Spinal cord (tissue), 10 donors: ENCODE data around the gene ADRA2A. TPM values are rescaled to one million over a fixed set of nuclear protein-coding genes. Genes with fewer than 3 reads are reported as not detected.

Source experiments
- DNase-seq, 6 donors: peaks; one replicate each; pipeline versions ENCODE4 v3.0.0 to v3.0.0-alpha.2; 2013 to 2015; ENCODE audit warnings: low spot score in 6 of 6, low read depth in 4 of 6
- H3K27ac ChIP-seq: one replicate; pipeline ENCODE4 v1.5.1; 2013; ENCODE audit warnings: low read depth, low read length, control low read depth
- H3K27me3 ChIP-seq: one replicate; pipeline ENCODE4 v1.6.1; 2013; ENCODE audit warnings: low read length; ENCODE audit not compliant: control insufficient read depth, insufficient read depth
- H3K36me3 ChIP-seq: one replicate; pipeline ENCODE4 v1.6.1; 2013; ENCODE audit warnings: low read length; ENCODE audit not compliant: control insufficient read depth, insufficient read depth
- H3K4me1 ChIP-seq: one replicate; pipeline ENCODE4 v1.6.1; 2013; ENCODE audit warnings: low read length; ENCODE audit not compliant: control insufficient read depth, insufficient read depth
- H3K4me3 ChIP-seq: one replicate; pipeline ENCODE4 v1.5.1; 2013; ENCODE audit warnings: low read depth, low read length, control low read depth
- H3K9me3 ChIP-seq: one replicate; pipeline ENCODE4 v1.6.1; 2013; ENCODE audit warnings: low read length; ENCODE audit not compliant: control insufficient read depth, insufficient read depth
- WGBS: methylation state at CpG from one replicate; pipeline ENCODE4 v1.1.5; 2013; ENCODE audit warnings: missing lambda C conversion rate; ENCODE audit not compliant: insufficient coverage; 5-methylcytosine and 5-hydroxymethylcytosine counted together
- polyA plus RNA-seq, 2 donors: library from polyadenylated mRNA; unstranded; fragments of 120-200 nt; gene quantifications; one replicate each; pipeline ENCODE4 v1.2.1, GENCODE V29; 2013; ENCODE audit not compliant: insufficient read length in 2 of 2
- total RNA-seq, 2 donors: library from RNA; depleted of rRNA in 1 of 2; stranded (reverse); fragments of 120-200 nt in 1 of 2; fragments of >200 nt in 1 of 2; gene quantifications; one replicate each; pipeline versions ENCODE4 v1.2.3 to v1.2.4, GENCODE V29; 2013 to 2014
- donor health status: healthy.

ADRA2A gene
- total and polyA plus RNA-seq, 4 donors = 6.2 to 16.8 (median 11.2) TPM

GRCh38 chr10:111116211-111116610 lies 39.4 kb downstream of the ADRA2A start:
- H3K4me1 ChIP-seq = no peaks in the 10 kb centered on the region
- no peaks in the 10 kb centered on the region for H3K27me3 ChIP-seq
- H3K9me3 ChIP-seq = no peaks in the 10 kb centered on the region
- H3K36me3 ChIP-seq = no peaks in the 10 kb centered on the region
- H3K27ac ChIP-seq = no peak overlapping the region
- H3K4me3 ChIP-seq = no peak overlapping the region
- no peak for DNase-seq
- 90% methylated on average over 6 of the region's 9 CpGs for WGBS

DNA sequence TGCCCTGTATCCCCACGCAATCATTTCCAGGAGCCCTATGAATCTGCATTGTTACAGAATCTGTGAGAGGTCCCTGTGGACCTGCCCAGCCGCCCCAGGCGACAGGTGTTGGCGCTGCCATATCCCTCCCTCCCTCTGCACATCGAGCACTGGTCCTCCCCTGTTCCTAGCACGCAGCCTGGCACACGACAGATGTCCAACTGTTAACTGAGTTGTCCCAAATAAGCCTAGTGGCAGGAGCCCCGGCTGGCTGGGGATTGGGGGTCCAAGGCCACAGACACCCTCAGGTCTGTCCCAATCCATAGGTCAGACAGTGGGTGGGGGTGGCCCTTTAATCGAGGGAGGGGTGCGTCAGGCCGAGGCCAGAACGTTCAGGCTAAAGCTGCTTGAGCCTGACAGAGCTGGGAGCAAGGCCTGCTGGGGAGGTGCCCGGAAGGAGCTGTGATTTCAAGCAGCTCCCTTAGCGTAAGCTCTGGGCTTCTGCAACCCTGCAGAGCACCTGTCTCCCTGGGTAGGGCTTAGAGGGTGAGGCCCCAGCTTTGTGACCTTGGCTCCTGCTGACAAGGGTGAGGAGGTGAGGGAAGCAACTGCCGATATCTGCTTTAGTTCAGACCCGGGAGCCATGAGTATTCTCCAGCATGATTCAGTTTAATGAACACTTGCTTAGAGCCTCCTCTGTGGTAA lies 40.1 kb downstream of the ADRA2A start:
- WGBS = 87% methylated on average over 15 of the region's 16 CpGs
- H3K27me3 ChIP-seq = no peaks in the 10 kb centered on the region
- no peaks in the 10 kb centered on the region for H3K36me3 ChIP-seq
- H3K9me3 ChIP-seq = no peaks in the 10 kb centered on the region
- no peaks in the 10 kb centered on the region for H3K4me1 ChIP-seq
- DNase-seq = no peak
- H3K27ac ChIP-seq = no peak overlapping the region
- H3K4me3 ChIP-seq = no peak overlapping the region

GRCh38 chr10:111117528-111118277 lies 40.9 kb downstream of the ADRA2A start:
- H3K4me1 ChIP-seq = no peaks in the 10 kb centered on the region
- no peaks in the 10 kb centered on the region for H3K9me3 ChIP-seq
- no peaks in the 10 kb centered on the region for H3K36me3 ChIP-seq
- H3K27me3 ChIP-seq = no peaks in the 10 kb centered on the region
- 74% methylated on average over 7 of the region's 8 CpGs for WGBS
- no peak overlapping the region for H3K27ac ChIP-seq
- H3K4me3 ChIP-seq = no peak overlapping the region
- no peak for DNase-seq

DNA sequence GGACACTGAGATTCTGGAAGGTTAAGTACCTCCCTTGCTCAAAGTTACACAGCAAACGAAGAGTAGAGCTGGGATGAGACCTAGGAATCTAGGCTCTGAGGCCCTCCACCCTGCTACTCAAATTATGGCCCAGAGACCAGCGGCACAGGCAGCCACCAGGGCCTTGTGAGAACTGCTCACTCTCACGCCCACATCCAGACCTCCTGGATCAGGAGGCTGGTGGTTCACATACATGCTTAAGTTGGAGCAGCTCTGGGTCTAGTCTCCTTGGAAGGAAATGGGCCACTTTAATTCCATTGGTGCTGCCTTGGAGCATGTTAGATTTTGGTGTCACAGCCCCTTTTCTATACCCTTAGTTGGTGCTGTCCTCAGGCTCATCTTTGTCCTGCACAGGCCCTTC lies 41.9 kb downstream of the ADRA2A start:
- Histone ChIP-seq H3K27ac (no peak overlapping the region), H3K4me3 (no peak overlapping the region), H3K9me3 (no peaks in the 10 kb centered on the region), H3K4me1 (no peaks in the 10 kb centered on the region), H3K27me3 (no peaks in the 10 kb centered on the region), H3K36me3 (no peaks in the 10 kb centered on the region)
- DNase-seq = no peak
- WGBS = 100% methylated on average over 3 of the region's 3 CpGs

DNA sequence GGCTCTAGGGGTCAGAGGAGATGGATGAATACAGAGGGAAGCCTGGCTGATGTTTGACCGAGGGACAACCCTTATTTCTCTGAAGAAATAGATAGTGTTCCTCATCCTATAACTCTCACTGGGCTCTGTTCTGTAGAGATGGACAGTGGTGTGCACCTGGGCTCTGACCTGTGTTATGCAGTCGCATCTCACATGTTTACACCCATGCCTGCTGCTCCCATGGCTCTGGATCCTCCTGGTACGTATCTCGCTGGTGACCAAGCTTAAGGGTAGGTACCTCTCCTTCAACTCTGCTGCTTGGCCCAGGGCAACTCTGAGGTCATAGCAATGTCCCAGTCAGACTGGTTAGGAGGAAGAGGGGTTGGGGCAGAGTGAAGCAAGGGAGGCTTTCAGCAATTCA lies 42.8 kb downstream of the ADRA2A start:
- Histone ChIP-seq H3K27me3 (no peaks in the 10 kb centered on the region), H3K36me3 (no peaks in the 10 kb centered on the region), H3K4me1 (no peaks in the 10 kb centered on the region), H3K27ac (no peak overlapping the region), H3K4me3 (no peak overlapping the region), H3K9me3 (no peaks in the 10 kb centered on the region)
- DNase-seq = no peak
- 100% methylated on average over 3 of the region's 4 CpGs for WGBS

DNA sequence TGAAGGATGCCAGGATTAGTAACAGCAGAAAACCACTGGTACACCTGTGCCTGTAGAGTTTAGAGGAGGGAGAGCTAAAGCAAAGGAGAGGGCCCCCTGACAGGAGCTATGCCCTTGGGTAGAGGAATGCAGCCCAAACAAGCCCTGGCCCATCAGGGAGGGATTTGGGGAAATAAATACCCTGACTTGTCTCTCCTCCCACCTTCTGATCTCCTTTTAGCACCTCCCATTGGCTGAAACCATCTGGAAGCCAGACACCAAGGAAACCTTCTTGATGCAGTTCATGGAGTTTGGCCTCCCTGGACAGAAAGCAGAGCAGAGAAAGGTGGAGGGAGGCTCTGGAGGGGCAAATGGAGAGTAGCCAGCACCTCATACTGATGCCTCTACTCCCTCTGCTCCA lies 45.3 kb downstream of the ADRA2A start:
- no peaks in the 10 kb centered on the region for H3K9me3 ChIP-seq
- H3K27me3 ChIP-seq = no peaks in the 10 kb centered on the region
- H3K27ac ChIP-seq = no peak overlapping the region
- H3K36me3 ChIP-seq = no peaks in the 10 kb centered on the region
- no peaks in the 10 kb centered on the region for H3K4me1 ChIP-seq
- H3K4me3 ChIP-seq = no peak overlapping the region
- DNase-seq = no peak

DNA sequence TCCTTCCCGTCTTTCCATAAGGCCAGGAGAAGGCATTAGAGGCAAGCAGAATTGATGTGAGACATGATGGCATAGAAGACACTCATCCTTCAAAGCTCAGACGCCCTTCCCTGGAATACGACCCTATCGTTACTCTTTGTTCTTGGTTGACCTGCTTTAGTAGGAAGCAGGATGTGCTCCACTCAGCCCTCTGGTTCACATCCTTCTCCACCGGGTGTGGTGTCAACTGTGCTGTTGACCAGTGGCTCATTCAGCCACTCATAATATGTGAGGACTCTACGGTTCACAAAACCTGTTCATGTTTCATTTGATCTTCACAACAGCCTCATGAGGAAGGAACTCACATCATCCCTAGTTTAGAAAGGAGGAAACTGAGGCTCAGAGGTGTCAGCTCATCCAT lies 47.1 kb downstream of the ADRA2A start:
- H3K4me3 ChIP-seq = no peak overlapping the region
- 82% methylated on average over 3 of the region's 6 CpGs for WGBS
- H3K9me3 ChIP-seq = no peaks in the 10 kb centered on the region
- peaks cover 4% of the 10 kb centered on the region for H3K4me1 ChIP-seq
- DNase-seq = no peak
- H3K27ac ChIP-seq = no peak overlapping the region
- no peaks in the 10 kb centered on the region for H3K36me3 ChIP-seq
- no peaks in the 10 kb centered on the region for H3K27me3 ChIP-seq

GRCh38 chr10:111125102-111125501 lies 48.3 kb downstream of the ADRA2A start:
- H3K4me1 ChIP-seq = peaks cover 4% of the 10 kb centered on the region
- 96% methylated on average over 2 of the region's 2 CpGs for WGBS
- no peaks in the 10 kb centered on the region for H3K27me3 ChIP-seq
- DNase-seq = no peak
- H3K27ac ChIP-seq = no peak overlapping the region
- no peak overlapping the region for H3K4me3 ChIP-seq
- no peaks in the 10 kb centered on the region for H3K36me3 ChIP-seq
- no peaks in the 10 kb centered on the region for H3K9me3 ChIP-seq

GRCh38 chr10:111126077-111126476 lies 49.2 kb downstream of the ADRA2A start:
- Histone ChIP-seq H3K36me3 (no peaks in the 10 kb centered on the region), H3K27ac (no peak overlapping the region), H3K9me3 (no peaks in the 10 kb centered on the region), H3K4me3 (no peak overlapping the region), H3K4me1 (peaks cover 4% of the 10 kb centered on the region), H3K27me3 (no peaks in the 10 kb centered on the region)
- 73% methylated on average over 1 of the region's 2 CpGs for WGBS
- DNase-seq = no peak
